HEK293T (cell line): ENCODE results near the gene SLC12A7.

Source experiments
- CTCF ChIA-PET: fragments of 350-600 bp; formaldehyde crosslinking; extraction: SDS; loops from one replicate; lab custom pipeline; 2021; ENCODE audit warnings: antibody characterized with exemption, inconsistent platforms; lab: Yijun Ruan, JAX
- POLR2A ChIA-PET: fragments of 350-600 bp; formaldehyde crosslinking; extraction: SDS; loops from one replicate; lab custom pipeline; 2020; ENCODE audit warnings: antibody characterized with exemption, inconsistent platforms; lab: Yijun Ruan, JAX
- DNase-seq: peaks from one replicate; pipeline ENCODE4 v3.0.0; 2012; ENCODE audit warnings: mixed read lengths; ENCODE audit errors: extremely low spot score
- ARNT ChIP-seq: fragments of 450-650 bp; IDR thresholded peaks from 2 replicates; pipeline ENCODE4 v1.6.1; 2017; ENCODE audit warnings: mild to moderate bottlenecking
- BHLHE40 ChIP-seq: fragments of 450-650 bp; IDR thresholded peaks from 2 replicates; pipeline ENCODE4 v1.6.1; 2016; ENCODE audit warnings: mild to moderate bottlenecking, moderate library complexity, borderline replicate concordance
- CTBP1 ChIP-seq: fragments of 450-650 bp; IDR thresholded peaks from 2 replicates; pipeline ENCODE4 v1.6.1; 2016; ENCODE audit warnings: borderline replicate concordance
- ELF4 ChIP-seq: fragments of 450-650 bp; IDR thresholded peaks from 2 replicates; pipeline ENCODE4 v1.6.1; 2017; ENCODE audit warnings: antibody characterized with exemption
- FOXA1 ChIP-seq: fragments of 450-650 bp; IDR thresholded peaks from 2 replicates; pipeline ENCODE4 v1.6.1; 2016; ENCODE audit warnings: mild to moderate bottlenecking
- FOXK2 ChIP-seq: fragments of 450-650 bp; IDR thresholded peaks from 2 replicates; pipeline ENCODE4 v1.6.1; 2016; ENCODE audit warnings: mild to moderate bottlenecking
- FOXM1 ChIP-seq: fragments of 450-650 bp; IDR thresholded peaks from 2 replicates; pipeline ENCODE4 v1.6.1; 2017; ENCODE audit warnings: mild to moderate bottlenecking, borderline replicate concordance
- HDGF ChIP-seq: fragments of 450-650 bp; IDR thresholded peaks from 2 replicates; pipeline ENCODE4 v1.6.1; 2017; ENCODE audit warnings: antibody characterized with exemption, borderline replicate concordance
- L3MBTL2 ChIP-seq: fragments of 450-650 bp; conservative IDR thresholded peaks from 2 replicates; pipeline ENCODE4 v1.6.1; 2016; ENCODE audit warnings: mild to moderate bottlenecking
- LEF1 ChIP-seq: fragments of 450-650 bp; IDR thresholded peaks from 2 replicates; pipeline ENCODE4 v1.6.1; 2017; ENCODE audit warnings: mild to moderate bottlenecking, borderline replicate concordance
- NFRKB ChIP-seq: fragments of 450-650 bp; IDR thresholded peaks from 2 replicates; pipeline ENCODE4 v1.6.1; 2016; ENCODE audit warnings: mild to moderate bottlenecking, moderate library complexity
- SP1 ChIP-seq: fragments of 450-650 bp; IDR thresholded peaks from 2 replicates; pipeline ENCODE4 v1.6.1; 2017
- SUZ12 ChIP-seq: fragments of 450-650 bp; IDR thresholded peaks from 2 replicates; pipeline ENCODE4 v1.6.1; 2016; ENCODE audit warnings: mild to moderate bottlenecking
- TARDBP ChIP-seq: fragments of 450-650 bp; IDR thresholded peaks from 2 replicates; pipeline ENCODE4 v1.6.1; 2016
- ZNF384 ChIP-seq: fragments of 450-650 bp; IDR thresholded peaks from 2 replicates; pipeline ENCODE4 v1.6.1; 2016
- TF ChIP-seq, protein P1 (sequence below): fragments of 450-650 bp; IDR thresholded peaks from 2 replicates; pipeline ENCODE4 v1.6.1; 2016

Gene SLC12A7

GRCh38 chr5:1156754-1157460 is 45.0 kb upstream of the SLC12A7 start:
- TF ChIP-seq, protein P1, sequence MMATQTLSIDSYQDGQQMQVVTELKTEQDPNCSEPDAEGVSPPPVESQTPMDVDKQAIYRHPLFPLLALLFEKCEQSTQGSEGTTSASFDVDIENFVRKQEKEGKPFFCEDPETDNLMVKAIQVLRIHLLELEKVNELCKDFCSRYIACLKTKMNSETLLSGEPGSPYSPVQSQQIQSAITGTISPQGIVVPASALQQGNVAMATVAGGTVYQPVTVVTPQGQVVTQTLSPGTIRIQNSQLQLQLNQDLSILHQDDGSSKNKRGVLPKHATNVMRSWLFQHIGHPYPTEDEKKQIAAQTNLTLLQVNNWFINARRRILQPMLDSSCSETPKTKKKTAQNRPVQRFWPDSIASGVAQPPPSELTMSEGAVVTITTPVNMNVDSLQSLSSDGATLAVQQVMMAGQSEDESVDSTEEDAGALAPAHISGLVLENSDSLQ: no peak
- TF ChIP-seq ZNF384 (no peak), SP1 (no peak), FOXK2 (no peak), ARNT (no peak)
- ChIA-PET POLR2A (no interaction called here), CTCF (no interaction called here)
- DNase-seq: no peak

- TF ChIP-seq ELF4: no peak
- POLR2A ChIA-PET: no interaction called here
- CTCF ChIA-PET: no interaction called here
- DNase-seq: no peak
Observed at GRCh38 chr5:1156033-1156753, 44.3 kb upstream of the SLC12A7 start.

- TF ChIP-seq ARNT: no peak
- TF ChIP-seq ZNF384: no peak
- TF ChIP-seq, protein P1: no peak
- no peak for TF ChIP-seq NFRKB
- TF ChIP-seq FOXM1: no peak
- no peak for TF ChIP-seq ELF4
- no peak for TF ChIP-seq CTBP1
- ChIA-PET POLR2A (no interaction called here), CTCF (no interaction called here)
- no peak for DNase-seq
Observed at GRCh38 chr5:1155191-1156032, 43.5 kb upstream of the SLC12A7 start.

GRCh38 chr5:1153428-1153827 is 41.6 kb upstream of the SLC12A7 start:
- ChIA-PET CTCF (no interaction called here), POLR2A (no interaction called here)
- no peak for TF ChIP-seq FOXK2
- no peak for TF ChIP-seq ELF4
- no peak for TF ChIP-seq ARNT
- no peak for TF ChIP-seq NFRKB
- TF ChIP-seq SP1: no peak
- TF ChIP-seq, protein P1: no peak
- no peak for TF ChIP-seq TARDBP
- TF ChIP-seq HDGF: no peak
- no peak for TF ChIP-seq SUZ12
- no peak for TF ChIP-seq FOXM1
- no peak for TF ChIP-seq L3MBTL2
- no peak for TF ChIP-seq CTBP1
- TF ChIP-seq BHLHE40: no peak
- no peak for DNase-seq

DNA sequence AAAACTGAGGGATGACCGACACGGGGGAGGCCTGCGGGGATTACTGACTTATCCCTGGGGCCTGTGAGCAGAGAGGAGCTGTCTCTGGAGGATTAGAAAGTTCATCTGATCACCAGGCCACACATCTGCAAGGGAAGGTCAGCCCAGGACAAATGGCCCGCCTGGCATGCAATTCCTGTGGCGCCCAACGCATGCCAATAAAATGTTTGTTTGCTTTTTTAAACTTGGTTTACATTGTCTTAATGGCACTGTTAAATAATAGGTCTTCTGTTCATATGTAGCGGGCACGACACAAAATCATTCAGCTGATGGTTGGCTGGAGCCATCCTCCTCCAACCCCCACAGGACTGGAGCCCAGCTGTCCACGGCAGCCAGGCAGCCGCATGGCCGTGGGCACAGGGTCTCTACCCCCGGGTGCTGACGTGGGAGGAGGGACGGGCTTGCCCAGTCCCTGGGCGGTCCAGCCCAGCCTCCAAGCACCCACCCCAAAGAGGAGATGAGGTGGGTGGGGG is 41.0 kb upstream of the SLC12A7 start:
- TF ChIP-seq SUZ12: no peak
- TF ChIP-seq NFRKB: no peak
- TF ChIP-seq SP1: no peak
- TF ChIP-seq FOXK2: no peak
- no peak for TF ChIP-seq TARDBP
- TF ChIP-seq ZNF384: no peak
- no peak for TF ChIP-seq FOXA1
- TF ChIP-seq HDGF: no peak
- TF ChIP-seq LEF1: no peak
- TF ChIP-seq BHLHE40: no peak
- TF ChIP-seq ARNT: no peak
- no peak for TF ChIP-seq FOXM1
- no peak for TF ChIP-seq L3MBTL2
- TF ChIP-seq, protein P1: no peak
- TF ChIP-seq CTBP1: no peak
- no peak for TF ChIP-seq ELF4
- ChIA-PET CTCF (no interaction called here), POLR2A (no interaction called here)

More for the DNA sequence above, 41.0 kb upstream of the SLC12A7 start:
- DNase-seq: no peak
